HG02642 (cell line): ENCODE results near the gene ABCA7.
A peak's percentile ranks its signal among the peaks of the same experiment; 100 is the strongest.

ENCODE experiments used
- ATAC-seq: cut with Tn5 transposase; IDR thresholded peaks from one replicate; pipeline ENCODE4 v1.9.1; 2021; ENCODE audit warnings: mild to moderate bottlenecking; ENCODE audit not compliant: unreplicated experiment, poor library complexity

The ABCA7 gene

GRCh38 chr19:1053176-1054101 lies 13.5 kb downstream of the ABCA7 start:
- no peak for ATAC-seq

GRCh38 chr19:1054102-1055027 lies 14.5 kb downstream of the ABCA7 start:
- no peak for ATAC-seq

- no peak for ATAC-seq
Observed at GRCh38 chr19:1055028-1055425, 15.1 kb downstream of the ABCA7 start.

- no peak for ATAC-seq
Observed at GRCh38 chr19:1055886-1056620, 16.1 kb downstream of the ABCA7 start.

GRCh38 chr19:1057176-1057855 lies 17.4 kb downstream of the ABCA7 start:
- no peak for ATAC-seq

- no peak for ATAC-seq
Observed at GRCh38 chr19:1058112-1058511, 18.2 kb downstream of the ABCA7 start.

GRCh38 chr19:1060689-1061088 lies 20.8 kb downstream of the ABCA7 start:
- no peak for ATAC-seq

- no peak for ATAC-seq
Observed at GRCh38 chr19:1061987-1062386, 22.1 kb downstream of the ABCA7 start.

GRCh38 chr19:1062387-1063029 lies 22.6 kb downstream of the ABCA7 start:
- no peak for ATAC-seq

- ATAC-seq: no peak
Observed at GRCh38 chr19:1063030-1063908, 23.4 kb downstream of the ABCA7 start.

GRCh38 chr19:1063909-1064660 lies 24.2 kb downstream of the ABCA7 start:
- no peak for ATAC-seq

GRCh38 chr19:1064661-1065605 lies 25.0 kb downstream of the ABCA7 start:
- ATAC-seq: no peak

GRCh38 chr19:1065606-1066109 lies 25.8 kb downstream of the ABCA7 start:
- no peak for ATAC-seq

GRCh38 chr19:1066251-1066747 lies 26.4 kb downstream of the ABCA7 start:
- no peak for ATAC-seq

GRCh38 chr19:1066748-1067340 lies 26.9 kb downstream of the ABCA7 start, which contains the start of gene ARHGAP45:
TSS of gene ARHGAP45 (plus strand) at chr19:1067167. CDS start at chr19:1067406, 239 bp downstream.
- peak; percentile 40 for ATAC-seq
